ENCODE data around the gene E2F7.

DNA sequence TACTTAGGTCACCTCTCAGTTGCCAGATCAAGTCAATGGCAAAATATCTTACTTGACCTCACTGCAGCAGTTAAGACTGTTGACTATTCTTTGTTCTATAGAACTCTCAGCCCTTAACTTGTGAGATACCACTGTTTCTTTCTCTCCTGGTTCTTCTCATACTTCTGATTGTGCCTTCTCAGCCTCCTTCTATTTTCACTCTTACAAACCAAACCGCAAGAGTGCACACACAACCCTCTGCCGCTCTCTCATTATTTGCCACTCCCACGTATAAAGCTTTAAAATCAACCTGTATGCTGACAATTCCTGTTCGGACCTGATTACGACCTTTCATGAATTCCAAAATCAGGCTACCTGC is 4.5 kb downstream of the E2F7 start:
- TF ChIP-seq RCOR1 (IDR thresholded peaks at IDR 0.05; ENCODE audit: low read length), result no peak
- no peak for TF ChIP-seq SIN3A (IDR thresholded peaks at IDR 0.05; ENCODE audit: borderline replicate concordance, low read depth, low read length)
- TF ChIP-seq EZH2phosphoT487 (IDR thresholded peaks at IDR 0.05; ENCODE audit: borderline replicate concordance, low read depth), result no peak
- no peak for TF ChIP-seq MXI1 (IDR thresholded peaks at IDR 0.05; ENCODE audit: low read depth, low read length)
- TF ChIP-seq EP300 (IDR thresholded peaks at IDR 0.05; ENCODE audit: borderline replicate concordance in 1 of 2, low read depth in 1 of 2, low read length in 1 of 2), result no peak
- no peak for TF ChIP-seq CTCF (IDR thresholded peaks at IDR 0.05)
- no peak for TF ChIP-seq RXRA (IDR thresholded peaks at IDR 0.05; ENCODE audit: borderline replicate concordance, low read depth)
- no peak for TF ChIP-seq MAX (IDR thresholded peaks at IDR 0.05; ENCODE audit: low read depth)

All from SK-N-SH (cell line).